NT2/D1 (cell line): ENCODE results near the gene GLB1L3.

Experiments used
- SUZ12 ChIP-seq: IDR thresholded peaks from 2 replicates; pipeline ENCODE4 v1.6.1; 2011; ENCODE audit not compliant: insufficient read length, insufficient read depth; ENCODE audit errors: extremely low read depth
- ZNF274 ChIP-seq: IDR thresholded peaks from 2 replicates; pipeline ENCODE4 v1.6.1; 2011; ENCODE audit warnings: mild to moderate bottlenecking, low read depth, low read length

DNA sequence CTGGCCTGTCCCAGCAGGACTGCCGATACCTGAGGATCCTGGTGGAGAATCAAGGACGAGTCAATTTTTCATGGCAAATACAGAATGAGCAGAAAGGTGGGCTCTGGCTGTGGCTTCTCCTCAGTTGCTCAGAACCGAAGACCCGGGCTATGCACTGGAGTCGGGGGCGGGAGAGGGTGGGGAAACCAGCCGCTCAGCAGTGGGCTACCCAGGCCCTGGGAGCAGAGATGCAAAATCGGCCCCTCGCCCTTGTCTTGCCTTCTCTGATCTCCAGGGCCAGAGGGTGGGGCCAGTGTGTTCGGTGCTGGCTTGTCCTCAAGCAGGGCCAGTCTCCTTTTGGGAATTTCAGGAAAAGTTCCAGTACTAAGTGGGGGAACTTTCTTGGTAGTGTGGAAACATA lies 37.2 kb downstream of the GLB1L3 start:
- no peak for TF ChIP-seq ZNF274
- no peak for TF ChIP-seq SUZ12
